ENCODE measurements around the gene NOS3. TPM values are rescaled to one million over a fixed set of nuclear protein-coding genes. Genes with fewer than 3 reads are reported as not detected.
A peak's percentile ranks its signal among the peaks of the same experiment; 100 is the strongest.

NOS3 gene
- total and polyA plus RNA-seq, 9 of the 15 experiments (the other 6 are each of a cell fraction or from before 2014, with no cell fraction given), result 1.1 to 121 (median 23.6) TPM

- TF ChIP-seq ZNF263 (CRISPR knock-in tag; IDR thresholded peaks at IDR 0.05; ENCODE audit: borderline replicate concordance) (peak; percentile 51; the same call in 1 of the 2 replicates), MLX (CRISPR knock-in tag; conservative IDR thresholded peaks at IDR 0.05) (no peak), ARID2 (IDR thresholded peaks at IDR 0.05) (0 out of 2 replicates have a peak, but pooled peaks have one; percentile 5), ZBTB17 (CRISPR knock-in tag; IDR thresholded peaks at IDR 0.05) (0 out of 2 replicates have a peak, but pooled peaks have one; percentile 20), TRIM24 (IDR thresholded peaks at IDR 0.05) (0 out of 4 replicates have a peak, but pooled peaks of 1 of the 2 experiments have one; percentile 14), ZBTB2 (IDR thresholded peaks at IDR 0.05) (peak; percentile 56), U2AF1 (optimal IDR thresholded peaks at IDR 0.05; ENCODE audit: low read depth, low read length) (no peak), CAMTA2 (CRISPR knock-in tag; conservative IDR thresholded peaks at IDR 0.05) (0 out of 2 replicates have a peak, but pooled peaks have one; percentile 31), IRF1 (CRISPR knock-in tag; IDR thresholded peaks at IDR 0.05; ENCODE audit: borderline replicate concordance) (no peak), NRF1 (conservative IDR thresholded peaks at IDR 0.05 in 1 of 2, IDR thresholded peaks at IDR 0.05 in 1 of 2) (peak; percentile 77 to 81), CHD4 (IDR thresholded peaks at IDR 0.05; ENCODE audit: insufficient read depth, insufficient replicate concordance, low read depth, low read length, poor library complexity, severe bottlenecking) (no peak), ZNF707 (CRISPR knock-in tag; conservative IDR thresholded peaks at IDR 0.05) (no peak), NBN (IDR thresholded peaks at IDR 0.05; ENCODE audit: low read depth) (peak; percentile 62; the same call in 1 of the 2 replicates), ZNF175 (CRISPR knock-in tag; IDR thresholded peaks at IDR 0.05; ENCODE audit: low read depth) (peak; percentile 97), ELK1 (CRISPR knock-in tag; IDR thresholded peaks at IDR 0.05) (no peak), GATA2 (CRISPR knock-in tag; IDR thresholded peaks at IDR 0.05) (no peak), ZNF695 (CRISPR knock-in tag; IDR thresholded peaks at IDR 0.05) (no peak), NR2C1 (IDR thresholded peaks at IDR 0.05) (no peak), NR2C1 (tag; IDR thresholded peaks at IDR 0.05) (no peak), GTF2E2 (tag; IDR thresholded peaks at IDR 0.05) (peak; percentile 52; the same call in 1 of the 2 replicates), ZNF324 (CRISPR knock-in tag; IDR thresholded peaks at IDR 0.05) (no peak), MITF (IDR thresholded peaks at IDR 0.05) (no peak), ERF (CRISPR knock-in tag; IDR thresholded peaks at IDR 0.05) (0 out of 2 replicates have a peak, but pooled peaks have one; percentile 6), PTRF (tag; IDR thresholded peaks at IDR 0.05) (no peak)
These were observed 68.7 kb downstream of the NOS3 start, which contains the start of gene SLC4A2 (continued) for GRCh38 chr7:151059367-151060112.

Data from K562 (cell line).